Transverse colon (tissue), 4 donors: Measurements from ENCODE around the gene CCN5. TPM values are rescaled to one million over a fixed set of nuclear protein-coding genes. Genes with fewer than 3 reads are reported as not detected.

Experiments used
- DNase-seq: peaks from one replicate; pipeline ENCODE4 v3.0.0-alpha.2; 2019
- H3K27ac ChIP-seq, 4 donors: fragments of 200-600 bp; sonication (generic); 2 replicates each; pipeline ENCODE4 v1.5.1; 2016 to 2018; ENCODE audit warnings: inconsistent platforms in 4 of 4
- H3K27me3 ChIP-seq: fragments of 200-600 bp; sonication (generic); 2 replicates; pipeline ENCODE4 v1.5.1; 2017; ENCODE audit warnings: inconsistent platforms
- H3K36me3 ChIP-seq, 4 donors: fragments of 200-600 bp; sonication (generic); 2 replicates each; pipeline ENCODE4 v1.5.1; 2017 to 2019; ENCODE audit warnings: inconsistent platforms in 4 of 4
- H3K4me1 ChIP-seq, 4 donors: fragments of 200-600 bp; sonication (generic); 2 replicates each; pipeline ENCODE4 v1.5.1; 2017 to 2020; ENCODE audit warnings: inconsistent platforms in 4 of 4
- H3K4me3 ChIP-seq, 4 donors: fragments of 200-600 bp; sonication (generic); 1 replicate in 1 of 4; 2 replicates in 3 of 4; pipeline versions ENCODE4 v1.5.1 to v1.6.1; 2017 to 2019; ENCODE audit warnings: inconsistent platforms in 4 of 4
- H3K9me3 ChIP-seq, 2 donors: fragments of 200-600 bp; sonication (generic); 2 replicates each; pipeline ENCODE4 v1.5.1; 2017 to 2019; ENCODE audit warnings: inconsistent platforms in 2 of 2
- CTCF ChIP-seq, 5 experiments: fragments of 200-600 bp in 3 of 5; fragments of 450-650 bp in 2 of 5; sonication (generic) in 3 of 5; IDR thresholded peaks; 1 replicate in 2 of 5; 2 replicates in 3 of 5; pipeline ENCODE4 v1.5.1; 2016 to 2017; ENCODE audit warnings: antibody characterized with exemption in 5 of 5, inconsistent platforms in 3 of 5, mild to moderate bottlenecking in 2 of 5, moderate library complexity in 1 of 5
- EP300 ChIP-seq: sonication (generic); formaldehyde crosslinking; IDR thresholded peaks from one replicate; pipeline ENCODE4 v1.6.1; 2017; ENCODE audit warnings: antibody characterized with exemption, low read depth
- POLR2A ChIP-seq: fragments of 450-650 bp; IDR thresholded peaks from one replicate; pipeline ENCODE4 v1.6.1; 2016; ENCODE audit warnings: antibody characterized with exemption, mild to moderate bottlenecking, moderate library complexity
- POLR2AphosphoS5 ChIP-seq, 3 donors: sonication (generic); formaldehyde crosslinking; IDR thresholded peaks; one replicate each; pipeline ENCODE4 v1.6.1; 2016; ENCODE audit warnings: antibody characterized with exemption in 3 of 3
- WGBS, 2 donors: methylation state at CpG; one replicate each; pipeline ENCODE4 v1.1.5; 2018; ENCODE audit warnings: low coverage in 1 of 2; 5-methylcytosine and 5-hydroxymethylcytosine counted together
- in situ Hi-C, 4 donors: fragments of 200-750 bp; cut with MboI; loops; one replicate each; pipeline versions ENCODE4 v1.15.0 to v1.15.1; 2017; ENCODE audit warnings: low sequenced_read_pairs in 3 of 4, low pct_ligation_motif_present in 1 of 4, low pct_unique_long_range_greater_than_20kb in 1 of 4
- intact Hi-C: fragments of 100-400 bp; cut with DNase I; formaldehyde crosslinking; loops from one replicate; pipeline ENCODE4 v1.15.1; 2023; ENCODE audit warnings: low total_unique reads
- total RNA-seq, 4 donors: library from RNA; depleted of rRNA; stranded (reverse); fragments of >200 nt; gene quantifications; one replicate each; pipeline ENCODE4 v1.1.0, GENCODE V29; 2016

CCN5 gene
- total RNA-seq, 4 donors from 2014 or later = 9.5 to 20.6 (median 15.9) TPM

GRCh38 chr20:44752099-44752931 is 37.1 kb downstream of the CCN5 start:
- TF ChIP-seq CTCF (IDR thresholded peaks at IDR 0.05) (no peak), EP300 (no peak), POLR2AphosphoS5 (IDR thresholded peaks at IDR 0.05) (no peak), POLR2A (no peak)
- peaks cover 0 to 5% (median 0%) of the 10 kb centered on the region in 4 donors for H3K4me1 ChIP-seq
- 83% methylated on average over 14 of the region's 17 CpGs; no CpG with 5 or more reads in 1 of the 2 donors for WGBS, 2 donors
- in situ Hi-C loops (no loop called here), intact Hi-C loops (no loop called here)
- no peaks in the 10 kb centered on the region for H3K36me3 ChIP-seq
- no peak overlapping the region for H3K4me3 ChIP-seq
- DNase-seq = no peak
- peaks cover 32% of the 10 kb centered on the region for H3K27me3 ChIP-seq
- H3K27ac ChIP-seq = no peak overlapping the region
- no peaks in the 10 kb centered on the region for H3K9me3 ChIP-seq

DNA sequence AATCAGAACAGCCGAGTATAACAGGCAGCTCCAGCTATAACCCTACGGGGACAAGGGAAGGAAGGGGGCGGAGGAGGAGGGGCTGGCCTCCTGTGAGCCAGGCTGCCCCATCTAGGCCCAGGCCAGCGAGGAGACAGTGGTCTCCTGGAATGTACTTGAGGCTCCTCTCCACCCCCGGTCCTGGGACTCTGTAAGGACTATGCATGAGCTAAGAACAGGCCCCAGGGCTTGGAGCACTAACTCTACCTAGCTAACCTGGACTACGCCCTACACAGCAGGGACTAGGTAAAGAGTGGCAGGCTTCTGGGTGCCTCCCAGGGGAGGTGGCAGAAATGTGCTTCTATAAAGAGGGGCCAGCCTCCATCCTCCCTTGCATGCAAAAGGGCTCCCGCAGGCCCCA is 39.4 kb downstream of the CCN5 start:
- H3K9me3 ChIP-seq = no peaks in the 10 kb centered on the region
- no peak overlapping the region for H3K27ac ChIP-seq
- TF ChIP-seq POLR2A (no peak), EP300 (no peak), CTCF (IDR thresholded peaks at IDR 0.05) (no peak), POLR2AphosphoS5 (IDR thresholded peaks at IDR 0.05) (no peak)
- no peak for DNase-seq
- H3K4me3 ChIP-seq = no peak overlapping the region
- H3K4me1 ChIP-seq = peaks cover 0 to 4% (median 0%) of the 10 kb centered on the region in 4 donors
- 50 to 75% methylated on average over 1 to 7 of the region's 7 CpGs for WGBS, 2 donors
- no peaks in the 10 kb centered on the region for H3K36me3 ChIP-seq
- intact Hi-C loops = no loop called here
- in situ Hi-C loops = no loop called here
- peaks cover 27% of the 10 kb centered on the region for H3K27me3 ChIP-seq

- TF ChIP-seq EP300 (no peak), POLR2A (no peak), CTCF (IDR thresholded peaks at IDR 0.05) (no peak), POLR2AphosphoS5 (IDR thresholded peaks at IDR 0.05) (no peak)
- WGBS, 2 donors = 55 to 75% methylated on average over 2 to 18 of the region's 18 CpGs
- peaks cover 12% of the 10 kb centered on the region for H3K27me3 ChIP-seq
- no peaks in the 10 kb centered on the region for H3K9me3 ChIP-seq
- no peak overlapping the region for H3K27ac ChIP-seq
- intact Hi-C loops (no loop called here), in situ Hi-C loops (no loop called here)
- no peaks in the 10 kb centered on the region for H3K36me3 ChIP-seq
- no peak for DNase-seq
- no peaks in the 10 kb centered on the region for H3K4me1 ChIP-seq
- no peak overlapping the region for H3K4me3 ChIP-seq
These were observed 41.0 kb downstream of the CCN5 start for GRCh38 chr20:44756011-44756688.

DNA sequence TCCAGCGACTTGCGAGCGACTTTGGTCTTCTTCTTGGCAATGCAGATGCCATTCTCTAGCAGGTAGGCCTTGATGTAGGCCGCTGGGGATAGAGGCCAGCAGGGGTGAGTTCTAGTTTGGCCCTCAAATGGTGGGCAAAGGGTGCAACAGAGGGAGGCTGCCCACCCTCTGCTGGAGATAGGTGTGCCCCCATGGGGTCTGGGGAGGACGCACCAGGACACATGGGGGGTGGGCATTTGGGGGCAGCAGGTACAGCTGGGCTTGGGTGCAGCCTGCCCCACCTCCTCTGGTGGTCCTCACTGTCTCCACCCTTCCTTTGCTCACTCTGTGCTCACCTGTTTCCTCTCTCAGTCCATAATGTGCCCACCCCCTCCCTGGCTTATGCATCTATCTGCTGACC is 41.8 kb downstream of the CCN5 start:
- H3K9me3 ChIP-seq = no peaks in the 10 kb centered on the region
- no peaks in the 10 kb centered on the region for H3K4me1 ChIP-seq
- no peak overlapping the region for H3K27ac ChIP-seq
- no peak for DNase-seq
- H3K4me3 ChIP-seq = no peak overlapping the region
- peaks cover 7% of the 10 kb centered on the region for H3K27me3 ChIP-seq
- no peaks in the 10 kb centered on the region for H3K36me3 ChIP-seq
- in situ Hi-C loops = no loop called here
- TF ChIP-seq POLR2AphosphoS5 (IDR thresholded peaks at IDR 0.05) = no peak
- intact Hi-C loops = no loop called here
- 90% methylated on average over 5 of the region's 5 CpGs; no CpG with 5 or more reads in 1 of the 2 donors for WGBS, 2 donors
